OCI-LY3 (cell line): ENCODE measurements around the gene EYA4.
"Not testable (repeated sequence)": the region's sequence is repeated elsewhere in the genome, so short reads cannot be mapped to it uniquely, and the experiment has no call there.

Source experiments
- H2AFZ ChIP-seq: fragments of 200-600, 300-600 bp; shearing (Covaris generic); 2 replicates; pipeline ENCODE4 v1.6.0; 2014; ENCODE audit warnings: antibody characterized with exemption, low read depth, low read length
- H3K27ac ChIP-seq: fragments of 200-600, 300-600 bp; sonication (generic); 2 replicates; pipeline ENCODE4 v1.5.1; 2014; ENCODE audit warnings: mild to moderate bottlenecking, low read length, moderate library complexity, mixed read lengths
- H3K27me3 ChIP-seq: fragments of 200-600, 300-600 bp; sonication (generic); 2 replicates; pipeline ENCODE4 v1.6.1; 2014; ENCODE audit warnings: low read depth, low read length, mixed read lengths
- H3K36me3 ChIP-seq: fragments of 200-600, 300-600 bp; sonication (generic); replicated peaks from 2 replicates; pipeline ENCODE3; 2014; ENCODE audit warnings: low read depth, low read length, mixed read lengths
- H3K4me1 ChIP-seq: fragments of 300-600, 200-600 bp; sonication (generic); 2 replicates; pipeline ENCODE4 v1.6.1; 2014; ENCODE audit warnings: low read length, mixed read lengths
- H3K4me2 ChIP-seq: fragments of 200-600, 300-600 bp; sonication (generic); 2 replicates; pipeline ENCODE4 v1.6.1; 2014; ENCODE audit warnings: low read length, mixed read lengths
- H3K4me3 ChIP-seq: fragments of 300-600, 200-600 bp; sonication (generic); 2 replicates; pipeline ENCODE4 v1.5.1; 2014; ENCODE audit warnings: antibody characterized with exemption, mild to moderate bottlenecking, low read length, moderate library complexity
- H3K79me2 ChIP-seq: fragments of 300-600, 200-600 bp; shearing (Covaris generic); 2 replicates; pipeline ENCODE4 v1.6.1; 2014; ENCODE audit warnings: mild to moderate bottlenecking, low read length, mixed read lengths
- H3K9ac ChIP-seq: fragments of 300-600, 200-600 bp; shearing (Covaris generic); 2 replicates; pipeline ENCODE4 v1.6.0; 2014; ENCODE audit warnings: mild to moderate bottlenecking, low read length, moderate library complexity
- H3K9me3 ChIP-seq: fragments of 200-600, 300-600 bp; shearing (Covaris generic); 2 replicates; pipeline ENCODE4 v1.6.1; 2014; ENCODE audit warnings: low read length, mixed read lengths; ENCODE audit not compliant: insufficient read depth
- H4K20me1 ChIP-seq: fragments of 200-600, 300-600 bp; sonication (generic); 2 replicates; pipeline ENCODE4 v1.6.1; 2016; ENCODE audit warnings: low read length, mixed read lengths; ENCODE audit not compliant: insufficient read depth
- EZH2phosphoT487 ChIP-seq: fragments of 200-600 bp; shearing (Covaris generic); IDR thresholded peaks from 2 replicates; pipeline ENCODE4 v1.6.1; 2018; ENCODE audit warnings: antibody characterized with exemption, mixed run types, low read depth
- TF ChIP-seq, protein P1 (sequence below): fragments of 200-600, 300-600 bp; sonication (generic); IDR thresholded peaks from 2 replicates; pipeline ENCODE4 v1.5.1; 2014; ENCODE audit warnings: antibody characterized with exemption, low read length, low read depth

Gene EYA4

DNA sequence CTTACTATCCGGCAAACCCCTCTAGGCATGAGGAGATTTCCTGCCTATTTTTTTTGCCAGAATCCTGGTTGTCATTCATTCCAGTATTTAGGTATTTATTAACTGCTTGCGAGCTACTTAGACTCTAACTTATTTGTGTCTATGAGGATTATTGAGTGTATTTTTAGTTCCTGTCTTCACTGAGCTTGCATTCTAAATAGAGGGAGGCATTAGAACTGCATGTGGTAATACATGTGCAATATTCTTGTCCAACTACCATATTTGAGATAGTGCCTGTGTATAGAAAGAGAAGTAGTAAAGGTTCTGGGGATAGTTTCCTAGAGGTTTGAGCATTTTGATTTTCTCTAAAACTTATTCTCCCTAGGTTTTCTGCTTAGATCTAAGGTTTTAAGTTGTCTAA lies 308.9 kb downstream of the EYA4 start:
- H3K9ac ChIP-seq: no peak overlapping the region
- no peak overlapping the region for H3K27ac ChIP-seq
- H3K27me3 ChIP-seq: no peaks in the 10 kb centered on the region; the same call in 1 of the 2 replicates
- no peaks in the 10 kb centered on the region for H3K9me3 ChIP-seq
- no peak overlapping the region for H3K4me3 ChIP-seq
- H4K20me1 ChIP-seq: no peaks in the 10 kb centered on the region
- H3K36me3 ChIP-seq: no peaks in the 10 kb centered on the region
- H3K4me1 ChIP-seq: peaks cover 7% of the 10 kb centered on the region
- H3K4me2 ChIP-seq: no peak overlapping the region
- TF ChIP-seq EZH2phosphoT487: no peak
- TF ChIP-seq, protein P1, sequence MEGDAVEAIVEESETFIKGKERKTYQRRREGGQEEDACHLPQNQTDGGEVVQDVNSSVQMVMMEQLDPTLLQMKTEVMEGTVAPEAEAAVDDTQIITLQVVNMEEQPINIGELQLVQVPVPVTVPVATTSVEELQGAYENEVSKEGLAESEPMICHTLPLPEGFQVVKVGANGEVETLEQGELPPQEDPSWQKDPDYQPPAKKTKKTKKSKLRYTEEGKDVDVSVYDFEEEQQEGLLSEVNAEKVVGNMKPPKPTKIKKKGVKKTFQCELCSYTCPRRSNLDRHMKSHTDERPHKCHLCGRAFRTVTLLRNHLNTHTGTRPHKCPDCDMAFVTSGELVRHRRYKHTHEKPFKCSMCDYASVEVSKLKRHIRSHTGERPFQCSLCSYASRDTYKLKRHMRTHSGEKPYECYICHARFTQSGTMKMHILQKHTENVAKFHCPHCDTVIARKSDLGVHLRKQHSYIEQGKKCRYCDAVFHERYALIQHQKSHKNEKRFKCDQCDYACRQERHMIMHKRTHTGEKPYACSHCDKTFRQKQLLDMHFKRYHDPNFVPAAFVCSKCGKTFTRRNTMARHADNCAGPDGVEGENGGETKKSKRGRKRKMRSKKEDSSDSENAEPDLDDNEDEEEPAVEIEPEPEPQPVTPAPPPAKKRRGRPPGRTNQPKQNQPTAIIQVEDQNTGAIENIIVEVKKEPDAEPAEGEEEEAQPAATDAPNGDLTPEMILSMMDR: no peak
- no peak overlapping the region for H2AFZ ChIP-seq
- no peaks in the 10 kb centered on the region for H3K79me2 ChIP-seq

DNA sequence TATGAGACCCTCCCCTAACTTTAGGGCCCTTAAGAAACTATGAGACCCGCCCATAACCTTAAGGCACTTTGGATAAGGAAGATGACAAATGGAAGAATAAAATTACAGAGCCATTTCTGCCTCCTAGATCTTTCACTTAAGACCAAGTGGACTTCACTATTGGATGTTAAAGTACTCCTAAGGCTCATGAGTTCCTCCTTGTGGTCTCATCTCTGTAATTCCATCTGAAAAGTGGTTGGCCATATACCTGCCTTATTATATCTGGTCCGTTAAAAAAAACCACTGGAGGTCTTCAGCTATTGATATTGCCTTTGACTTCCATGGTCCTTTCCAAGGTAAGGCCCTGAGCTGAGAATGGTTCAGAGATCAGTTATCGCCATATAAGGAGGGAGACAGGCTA lies 310.3 kb downstream of the EYA4 start:
- no peak overlapping the region for H2AFZ ChIP-seq
- no peaks in the 10 kb centered on the region for H3K9me3 ChIP-seq
- no peak overlapping the region for H3K4me3 ChIP-seq
- no peak overlapping the region for H3K4me2 ChIP-seq
- no peak overlapping the region for H3K9ac ChIP-seq
- H3K27me3 ChIP-seq: no peaks in the 10 kb centered on the region; the same call in 1 of the 2 replicates
- H3K36me3 ChIP-seq: no peaks in the 10 kb centered on the region
- no peak overlapping the region for H3K27ac ChIP-seq
- TF ChIP-seq, protein P1: no peak
- no peak for TF ChIP-seq EZH2phosphoT487
- H4K20me1 ChIP-seq: no peaks in the 10 kb centered on the region
- H3K79me2 ChIP-seq: no peaks in the 10 kb centered on the region
- peaks cover 7% of the 10 kb centered on the region for H3K4me1 ChIP-seq

DNA sequence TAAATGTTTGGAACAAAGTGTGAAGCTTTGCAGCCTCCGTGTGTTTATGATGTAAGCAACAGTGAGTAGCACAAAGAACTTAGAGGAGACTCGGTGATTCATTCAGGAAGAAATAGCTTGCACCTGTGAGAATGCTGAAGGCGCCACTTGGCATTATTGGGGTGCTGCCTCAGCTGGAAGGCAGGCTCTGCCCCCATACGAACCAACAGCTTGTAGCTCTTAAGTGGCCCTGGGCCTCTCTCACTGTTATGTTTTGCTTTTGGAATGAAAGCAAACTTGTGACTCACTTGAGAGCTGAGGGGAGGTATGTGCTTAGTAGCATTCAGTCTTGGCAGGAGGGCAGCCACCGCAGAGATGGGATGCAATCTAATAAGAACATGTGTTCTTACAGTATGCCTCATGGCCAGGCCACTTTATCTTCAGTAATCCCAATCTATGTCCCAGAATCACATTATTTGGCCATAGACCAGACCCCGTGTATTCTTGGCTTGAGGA lies 310.7 kb downstream of the EYA4 start:
- no peak overlapping the region for H3K9ac ChIP-seq
- H3K36me3 ChIP-seq: no peaks in the 10 kb centered on the region
- no peaks in the 10 kb centered on the region for H3K9me3 ChIP-seq
- H3K4me3 ChIP-seq: no peak overlapping the region
- TF ChIP-seq, protein P1: no peak
- no peak for TF ChIP-seq EZH2phosphoT487
- no peak overlapping the region for H3K27ac ChIP-seq
- H3K4me2 ChIP-seq: no peak overlapping the region
- H4K20me1 ChIP-seq: no peaks in the 10 kb centered on the region
- H3K79me2 ChIP-seq: no peaks in the 10 kb centered on the region
- H2AFZ ChIP-seq: no peak overlapping the region
- peaks cover 7% of the 10 kb centered on the region for H3K4me1 ChIP-seq
- H3K27me3 ChIP-seq: no peaks in the 10 kb centered on the region; the same call in 1 of the 2 replicates

DNA sequence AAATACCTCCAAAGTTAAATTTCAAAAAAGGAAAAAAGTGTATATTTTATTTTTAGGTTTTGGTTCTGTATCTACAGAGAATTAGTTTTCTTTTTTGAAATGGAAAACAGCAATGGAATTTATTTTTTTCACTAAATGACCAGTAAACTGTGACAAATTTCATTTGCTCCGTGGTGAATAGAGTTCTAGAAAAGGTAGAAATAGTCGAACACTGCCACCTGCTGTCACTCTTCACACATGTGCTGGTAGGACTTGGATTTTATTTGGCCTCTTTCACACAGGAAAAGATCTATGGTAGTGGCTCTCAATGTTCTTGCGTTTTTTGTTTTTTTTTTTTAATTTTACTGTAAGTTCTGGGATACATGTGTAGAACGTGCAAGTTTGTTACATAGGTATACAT lies 312.5 kb downstream of the EYA4 start:
- Histone ChIP-seq H3K79me2 (no peaks in the 10 kb centered on the region), H3K9me3 (no peaks in the 10 kb centered on the region), H3K27me3 (no peaks in the 10 kb centered on the region; the same call in 1 of the 2 replicates), H3K4me1 (peaks cover 2% of the 10 kb centered on the region), H3K4me3 (no peak overlapping the region), H3K9ac (no peak overlapping the region), H2AFZ (no peak overlapping the region), H3K27ac (no peak overlapping the region), H3K4me2 (no peak overlapping the region), H3K36me3 (no peaks in the 10 kb centered on the region), H4K20me1 (no peaks in the 10 kb centered on the region)
- TF ChIP-seq, protein P1: peak; percentile 58
- no peak for TF ChIP-seq EZH2phosphoT487

DNA sequence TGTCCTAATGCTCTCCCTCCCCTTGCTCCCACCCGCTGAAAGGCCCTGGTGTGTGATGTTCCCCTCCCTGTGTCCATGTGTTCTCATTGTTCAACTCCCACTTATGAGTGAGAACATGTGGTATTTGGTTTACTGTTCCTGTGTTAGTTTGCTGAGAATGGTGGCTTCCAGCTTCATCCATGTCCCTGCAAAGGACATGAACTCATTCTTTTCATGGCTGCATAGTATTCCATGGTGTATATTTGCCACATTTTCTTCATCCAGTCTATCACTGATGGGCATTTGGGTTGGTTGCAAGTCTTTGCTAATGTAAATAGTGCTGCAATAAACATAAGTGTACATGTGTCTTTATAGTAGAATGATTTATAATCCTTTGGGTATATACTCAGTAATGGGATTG lies 313.0 kb downstream of the EYA4 start:
- not testable (repeated sequence) for H3K27me3 ChIP-seq, H3K4me2 ChIP-seq, H3K79me2 ChIP-seq, H3K27ac ChIP-seq, H3K36me3 ChIP-seq, H3K4me3 ChIP-seq, H3K4me1 ChIP-seq, H3K9me3 ChIP-seq, H2AFZ ChIP-seq, H4K20me1 ChIP-seq, H3K9ac ChIP-seq
